Fibroblast of villous mesenchyme (primary cell): ENCODE measurements around the gene C19orf73. TPM values are rescaled to one million over a fixed set of nuclear protein-coding genes. Genes with fewer than 3 reads are reported as not detected.
"Not testable (repeated sequence)": the region's sequence is repeated elsewhere in the genome, so short reads cannot be mapped to it uniquely, and the experiment has no call there.

Source experiments
- DNase-seq: peaks from one replicate; pipeline ENCODE4 v3.0.0-alpha.2; 2010; ENCODE audit warnings: low read depth
- H3K4me3 ChIP-seq: 2 replicates; pipeline ENCODE4 v1.5.1; 2011; ENCODE audit warnings: low read depth, mild to moderate bottlenecking, low read length
- total RNA-seq: library from RNA; depleted of rRNA; stranded (reverse); fragments of >200 nt; gene quantifications from 2 replicates; pipeline ENCODE4 v1.2.3, GENCODE V29; 2012
- TF ChIP-seq, protein P1 (sequence below): IDR thresholded peaks from 2 replicates; pipeline ENCODE4 v1.5.1; 2012; ENCODE audit warnings: low read depth, mild to moderate bottlenecking, low read length; ENCODE audit not compliant: insufficient read depth

C19orf73 gene
- total RNA-seq, 1 donor: not detected

DNA sequence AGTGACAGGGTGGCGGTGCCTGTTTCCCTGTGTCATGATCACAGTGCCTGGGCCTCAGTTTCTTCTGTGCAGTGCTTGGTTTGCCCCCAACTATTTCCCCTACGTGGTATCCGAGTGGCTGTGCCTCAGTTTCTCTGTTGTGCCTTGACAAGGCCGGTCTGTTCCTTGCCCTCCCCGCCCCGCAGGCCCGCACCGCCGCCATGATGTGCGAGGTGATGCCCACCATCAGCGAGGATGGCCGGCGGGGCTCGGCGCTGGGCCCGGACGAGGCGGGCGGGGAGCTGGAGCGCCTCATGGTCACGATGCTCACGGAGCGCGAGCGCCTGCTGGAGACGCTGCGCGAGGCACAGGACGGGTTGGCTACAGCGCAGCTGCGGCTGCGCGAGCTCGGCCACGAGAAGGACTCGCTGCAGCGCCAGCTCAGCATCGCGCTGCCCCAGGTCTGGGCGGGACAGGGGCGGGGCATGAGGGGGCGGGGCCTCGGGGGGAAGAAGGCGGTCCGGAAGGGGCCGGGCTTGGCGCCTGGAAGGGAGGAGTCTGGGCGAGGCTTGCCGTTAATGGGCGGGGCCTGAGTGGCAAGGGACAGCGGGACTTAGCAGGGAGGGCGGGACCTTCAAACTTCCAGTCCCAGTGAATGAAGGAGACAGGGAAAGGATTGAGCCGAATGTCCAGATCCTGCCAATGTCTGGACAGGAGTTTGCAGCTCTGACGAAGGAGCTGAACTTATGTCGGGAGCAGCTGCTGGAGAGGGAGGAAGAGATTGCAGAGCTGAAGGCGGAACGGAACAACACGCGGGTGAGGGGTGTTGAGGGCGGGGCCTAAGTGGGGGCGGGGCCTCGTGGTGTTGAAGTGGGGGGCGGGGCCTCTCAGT is 9.0 kb upstream of the C19orf73 start:
- TF ChIP-seq, protein P1, sequence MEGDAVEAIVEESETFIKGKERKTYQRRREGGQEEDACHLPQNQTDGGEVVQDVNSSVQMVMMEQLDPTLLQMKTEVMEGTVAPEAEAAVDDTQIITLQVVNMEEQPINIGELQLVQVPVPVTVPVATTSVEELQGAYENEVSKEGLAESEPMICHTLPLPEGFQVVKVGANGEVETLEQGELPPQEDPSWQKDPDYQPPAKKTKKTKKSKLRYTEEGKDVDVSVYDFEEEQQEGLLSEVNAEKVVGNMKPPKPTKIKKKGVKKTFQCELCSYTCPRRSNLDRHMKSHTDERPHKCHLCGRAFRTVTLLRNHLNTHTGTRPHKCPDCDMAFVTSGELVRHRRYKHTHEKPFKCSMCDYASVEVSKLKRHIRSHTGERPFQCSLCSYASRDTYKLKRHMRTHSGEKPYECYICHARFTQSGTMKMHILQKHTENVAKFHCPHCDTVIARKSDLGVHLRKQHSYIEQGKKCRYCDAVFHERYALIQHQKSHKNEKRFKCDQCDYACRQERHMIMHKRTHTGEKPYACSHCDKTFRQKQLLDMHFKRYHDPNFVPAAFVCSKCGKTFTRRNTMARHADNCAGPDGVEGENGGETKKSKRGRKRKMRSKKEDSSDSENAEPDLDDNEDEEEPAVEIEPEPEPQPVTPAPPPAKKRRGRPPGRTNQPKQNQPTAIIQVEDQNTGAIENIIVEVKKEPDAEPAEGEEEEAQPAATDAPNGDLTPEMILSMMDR: peak; percentile 8
- peak; percentile 97 for DNase-seq
- peak overlapping the region; percentile 61 for H3K4me3 ChIP-seq

GRCh38 chr19:49127225-49127624 is 8.3 kb upstream of the C19orf73 start:
- H3K4me3 ChIP-seq, DNase-seq: not testable (repeated sequence)

DNA sequence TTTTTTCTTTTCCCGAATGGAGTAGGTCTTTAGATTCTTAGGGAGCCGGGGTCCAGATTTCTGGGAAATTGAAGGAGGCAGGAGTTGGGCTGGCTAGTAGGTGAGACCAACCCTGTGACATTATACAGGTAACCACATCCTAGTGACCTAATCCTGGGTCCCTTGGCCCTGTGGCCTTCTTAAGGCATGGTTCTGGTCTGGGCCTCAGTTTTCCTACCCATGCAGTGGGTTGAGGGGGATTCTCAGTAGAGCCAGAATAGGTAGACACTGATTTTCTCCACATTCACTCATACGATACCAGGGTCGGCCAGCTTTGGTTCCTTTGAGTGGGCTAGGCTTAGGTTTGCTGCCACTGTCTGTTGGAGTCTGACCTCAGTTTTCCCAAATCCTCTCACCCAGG is 7.6 kb upstream of the C19orf73 start:
- no peak overlapping the region for H3K4me3 ChIP-seq
- DNase-seq: no peak
- TF ChIP-seq, protein P1: no peak

DNA sequence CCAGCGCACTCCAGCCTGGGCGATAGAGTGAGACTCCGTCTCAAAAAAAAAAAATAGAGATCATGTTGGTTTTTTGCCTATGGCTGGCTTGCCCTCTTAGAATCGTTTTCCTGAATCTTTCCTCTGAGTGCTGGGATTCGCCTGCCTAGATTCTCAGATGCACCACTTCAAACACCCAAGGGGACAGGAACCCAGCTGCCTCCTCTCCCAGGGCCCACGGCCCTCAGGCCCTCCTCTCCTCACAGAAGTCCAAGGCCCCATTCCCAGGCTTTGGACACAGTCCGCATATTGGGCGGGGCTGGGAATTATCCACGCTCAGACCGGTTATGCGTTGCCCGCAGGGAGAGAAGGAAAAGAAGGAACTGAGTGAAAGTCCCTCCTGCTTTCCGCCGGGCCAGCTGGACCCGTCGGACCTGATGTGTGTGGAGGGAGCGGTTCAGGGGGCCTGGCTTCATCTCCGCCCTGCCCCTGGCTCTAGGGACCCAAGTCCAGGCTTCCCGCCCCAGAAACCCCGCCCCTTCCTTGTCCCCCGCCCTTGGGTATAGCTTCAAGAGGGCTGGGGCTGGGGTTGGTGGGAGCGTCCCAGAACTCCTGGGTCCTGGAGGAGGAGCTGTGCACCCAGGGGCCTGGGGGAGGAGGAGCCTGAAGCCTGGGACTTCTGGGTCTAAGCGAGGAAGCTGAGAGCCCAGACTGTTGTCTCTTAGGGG is 6.2 kb upstream of the C19orf73 start:
- H3K4me3 ChIP-seq: no peak overlapping the region
- DNase-seq: no peak
- TF ChIP-seq, protein P1: no peak

- not testable (repeated sequence) for DNase-seq, H3K4me3 ChIP-seq
Measured at GRCh38 chr19:49123285-49123684, 4.3 kb upstream of the C19orf73 start.

DNA sequence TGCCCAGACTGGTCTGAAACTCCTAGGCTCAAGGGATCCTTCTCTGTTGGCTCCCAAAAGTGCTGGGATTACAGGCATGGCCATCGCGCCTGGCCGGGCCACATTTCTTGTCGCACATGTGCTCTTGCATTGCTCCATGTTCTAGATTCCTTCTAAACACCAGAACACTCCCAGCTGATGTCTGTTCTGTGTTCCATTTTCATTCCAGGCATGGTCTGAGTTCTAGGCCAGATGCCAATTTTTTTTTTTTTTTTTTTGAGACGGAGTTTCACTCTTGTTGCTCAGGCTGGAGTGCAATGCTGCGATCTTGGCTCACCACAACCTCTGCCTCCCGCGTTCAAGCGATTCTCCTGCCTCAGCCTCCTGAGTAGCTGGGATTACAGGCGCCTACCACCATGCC is 2.9 kb upstream of the C19orf73 start:
- not testable (repeated sequence) for H3K4me3 ChIP-seq
- peak; percentile 30 for DNase-seq

- no peak for DNase-seq
- TF ChIP-seq, protein P1: no peak
- H3K4me3 ChIP-seq: no peak overlapping the region
Measured at GRCh38 chr19:49120868-49121267, 1.9 kb upstream of the C19orf73 start.

GRCh38 chr19:49120325-49120683 is 1.4 kb upstream of the C19orf73 start:
- TF ChIP-seq, protein P1: no peak
- no peak for DNase-seq

More at GRCh38 chr19:49120325-49120683, 1.4 kb upstream of the C19orf73 start:
- no peak overlapping the region for H3K4me3 ChIP-seq
